Measurements from ENCODE around the gene TARS1.

- TF ChIP-seq, protein P1, sequence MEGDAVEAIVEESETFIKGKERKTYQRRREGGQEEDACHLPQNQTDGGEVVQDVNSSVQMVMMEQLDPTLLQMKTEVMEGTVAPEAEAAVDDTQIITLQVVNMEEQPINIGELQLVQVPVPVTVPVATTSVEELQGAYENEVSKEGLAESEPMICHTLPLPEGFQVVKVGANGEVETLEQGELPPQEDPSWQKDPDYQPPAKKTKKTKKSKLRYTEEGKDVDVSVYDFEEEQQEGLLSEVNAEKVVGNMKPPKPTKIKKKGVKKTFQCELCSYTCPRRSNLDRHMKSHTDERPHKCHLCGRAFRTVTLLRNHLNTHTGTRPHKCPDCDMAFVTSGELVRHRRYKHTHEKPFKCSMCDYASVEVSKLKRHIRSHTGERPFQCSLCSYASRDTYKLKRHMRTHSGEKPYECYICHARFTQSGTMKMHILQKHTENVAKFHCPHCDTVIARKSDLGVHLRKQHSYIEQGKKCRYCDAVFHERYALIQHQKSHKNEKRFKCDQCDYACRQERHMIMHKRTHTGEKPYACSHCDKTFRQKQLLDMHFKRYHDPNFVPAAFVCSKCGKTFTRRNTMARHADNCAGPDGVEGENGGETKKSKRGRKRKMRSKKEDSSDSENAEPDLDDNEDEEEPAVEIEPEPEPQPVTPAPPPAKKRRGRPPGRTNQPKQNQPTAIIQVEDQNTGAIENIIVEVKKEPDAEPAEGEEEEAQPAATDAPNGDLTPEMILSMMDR (IDR thresholded peaks at IDR 0.05): no peak
- no peak for TF ChIP-seq POLR2A (IDR thresholded peaks at IDR 0.05)
Observed at GRCh38 chr5:33457126-33457525, 16.4 kb downstream of the TARS1 start.
